ENCODE results near the gene CREB3. TPM values are rescaled to one million over a fixed set of nuclear protein-coding genes. Genes with fewer than 3 reads are reported as not detected.

The CREB3 gene
- total and polyA plus RNA-seq, 2 of the 4 experiments (the other 2 are of a cell fraction): 60.7 to 106 TPM

DNA sequence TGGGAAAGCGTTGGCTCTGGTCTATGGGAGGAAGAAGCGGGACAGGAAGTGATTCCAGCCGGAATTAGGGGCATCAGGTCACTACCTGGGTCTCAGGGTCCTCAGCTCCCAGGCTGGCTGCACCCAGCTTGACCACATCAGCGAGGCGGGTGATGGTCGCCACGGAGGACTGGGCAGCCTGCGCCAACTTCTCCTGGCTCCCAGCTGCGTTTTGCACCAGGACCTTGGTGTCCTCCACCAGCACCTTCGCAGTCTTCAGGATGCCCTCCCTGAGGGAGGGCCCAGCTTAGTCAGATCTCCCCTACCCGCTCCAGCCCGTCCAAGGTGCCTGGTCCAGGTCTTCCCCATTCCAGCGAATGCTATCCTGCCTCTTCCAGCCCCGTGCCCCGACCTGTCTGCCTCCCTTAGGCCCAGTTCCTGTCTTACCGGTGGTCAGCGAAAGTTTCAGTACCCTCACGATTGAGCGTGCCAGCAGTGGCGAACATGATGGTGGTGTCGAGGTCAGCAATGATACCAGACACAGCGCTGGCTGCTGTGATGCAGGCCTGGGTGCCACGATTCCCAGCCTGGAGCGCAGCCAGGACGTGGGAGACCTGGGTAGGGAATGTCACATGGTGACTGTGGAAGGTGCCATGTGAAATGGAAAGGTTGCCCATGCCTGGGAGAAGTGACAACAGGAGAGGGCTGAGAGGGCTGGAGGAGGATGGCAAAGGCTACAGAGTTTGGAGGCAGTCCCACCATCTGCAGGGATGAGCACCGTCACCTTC, 28.4 kb upstream of the CREB3 start:
- no peak overlapping the region for H2BK120ac ChIP-seq (ENCODE audit: low read depth, low read length)
- H3K4ac ChIP-seq (ENCODE audit: low read depth, low read length): no peak overlapping the region
- DNase-seq (no peak), ATAC-seq (ENCODE audit: low read depth) (no peak)
- intact Hi-C loops (cut with micrococcal nuclease): no loop called here
- no peaks in the 10 kb centered on the region for H3K9me3 ChIP-seq (ENCODE audit: control insufficient read depth, insufficient read depth, low read length)
- no peak overlapping the region for H3K9ac ChIP-seq (ENCODE audit: low read depth, low read length)
- no peak overlapping the region for H4K8ac ChIP-seq (ENCODE audit: low read depth in 2 of 2, low read length in 2 of 2)
- no peak overlapping the region for H4K5ac ChIP-seq (ENCODE audit: low read depth, low read length)
- H2AFZ ChIP-seq (replicated peaks; ENCODE audit: low read length, poor library complexity): no peak overlapping the region
- H3K4me1 ChIP-seq (ENCODE audit: control insufficient read depth, insufficient read depth, low read length): no peaks in the 10 kb centered on the region
- H3K4me2 ChIP-seq (ENCODE audit: low read depth, low read length): no peak overlapping the region
- H3K79me1 ChIP-seq (ENCODE audit: low read depth in 1 of 2, low read length in 2 of 2): peaks cover 54 to 74% of the 10 kb centered on the region in 2 experiments
- H3K27ac ChIP-seq (ENCODE audit: insufficient read depth, low read length): no peak overlapping the region
- no peak overlapping the region for H3K56ac ChIP-seq (ENCODE audit: extremely low read depth, insufficient read depth, low read length)
- no peak overlapping the region for H3K4me3 ChIP-seq (ENCODE audit: insufficient read depth, low read depth, low read length)
- TF ChIP-seq, protein P1, sequence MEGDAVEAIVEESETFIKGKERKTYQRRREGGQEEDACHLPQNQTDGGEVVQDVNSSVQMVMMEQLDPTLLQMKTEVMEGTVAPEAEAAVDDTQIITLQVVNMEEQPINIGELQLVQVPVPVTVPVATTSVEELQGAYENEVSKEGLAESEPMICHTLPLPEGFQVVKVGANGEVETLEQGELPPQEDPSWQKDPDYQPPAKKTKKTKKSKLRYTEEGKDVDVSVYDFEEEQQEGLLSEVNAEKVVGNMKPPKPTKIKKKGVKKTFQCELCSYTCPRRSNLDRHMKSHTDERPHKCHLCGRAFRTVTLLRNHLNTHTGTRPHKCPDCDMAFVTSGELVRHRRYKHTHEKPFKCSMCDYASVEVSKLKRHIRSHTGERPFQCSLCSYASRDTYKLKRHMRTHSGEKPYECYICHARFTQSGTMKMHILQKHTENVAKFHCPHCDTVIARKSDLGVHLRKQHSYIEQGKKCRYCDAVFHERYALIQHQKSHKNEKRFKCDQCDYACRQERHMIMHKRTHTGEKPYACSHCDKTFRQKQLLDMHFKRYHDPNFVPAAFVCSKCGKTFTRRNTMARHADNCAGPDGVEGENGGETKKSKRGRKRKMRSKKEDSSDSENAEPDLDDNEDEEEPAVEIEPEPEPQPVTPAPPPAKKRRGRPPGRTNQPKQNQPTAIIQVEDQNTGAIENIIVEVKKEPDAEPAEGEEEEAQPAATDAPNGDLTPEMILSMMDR (conservative IDR thresholded peaks at IDR 0.05; ENCODE audit: low read depth, low read length): no peak
- TF ChIP-seq BHLHE40 (IDR thresholded peaks at IDR 0.05; ENCODE audit: low read depth, low read length): no peak
- no peak for TF ChIP-seq MXI1 (IDR thresholded peaks at IDR 0.05; ENCODE audit: borderline replicate concordance, low read depth, low read length)
- no peak for TF ChIP-seq FOS (IDR thresholded peaks at IDR 0.05; ENCODE audit: low read depth, low read length)
- peaks cover 14% of the 10 kb centered on the region; the same call in 1 of the 2 replicates for H4K20me1 ChIP-seq (ENCODE audit: insufficient read depth, low read length)
- in situ Hi-C loops (cut with MboI; ENCODE audit: low sequenced_read_pairs): no loop called here
- peaks cover 7% of the 10 kb centered on the region for H3K9me1 ChIP-seq (ENCODE audit: insufficient read depth, low read length)
- H3K14ac ChIP-seq (replicated peaks; ENCODE audit: low read depth, low read length): no peak overlapping the region
- H3K27me3 ChIP-seq (ENCODE audit: control insufficient read depth, insufficient read depth, low read length): no peaks in the 10 kb centered on the region
- no peak overlapping the region for H2BK20ac ChIP-seq (ENCODE audit: low read depth, low read length)
- H3K23ac ChIP-seq (ENCODE audit: low read depth, low read length): no peak overlapping the region
- 96% methylated on average over 16 of the region's 26 CpGs; no CpG with 5 or more reads in 1 of the 2 experiments for WGBS, 2 experiments (ENCODE audit: extremely low coverage in 2 of 2, insufficient read length in 1 of 2)
- H4K91ac ChIP-seq (ENCODE audit: insufficient read depth, low read depth, low read length): no peak overlapping the region
- H2BK5ac ChIP-seq (ENCODE audit: low read depth, low read length, poor library complexity, severe bottlenecking): no peak overlapping the region
- ChIA-PET CTCF (no interaction called here), POLR2A (ENCODE audit: unreplicated experiment) (no interaction called here)
- no peak overlapping the region for H2AK5ac ChIP-seq (ENCODE audit: low read depth, low read length)
- H2AK9ac ChIP-seq (replicated peaks; ENCODE audit: low read depth, low read length, poor library complexity): peak overlapping the region; percentile 50
- H3K18ac ChIP-seq (ENCODE audit: low read depth, low read length): no peak overlapping the region
- TSS peak; percentile 66 for BruUV-seq (replicated peaks)
- H2BK15ac ChIP-seq (ENCODE audit: low read depth, low read length): no peak overlapping the region
- peaks cover 88% of the 10 kb centered on the region for H3K36me3 ChIP-seq (ENCODE audit: control insufficient read depth, insufficient read depth, low read length)
- dilution Hi-C loops (cut with HindIII; ENCODE audit: low sequenced_read_pairs, unreplicated experiment): no loop called here

Data from IMR-90 (cell line).